Stimulated activated CD8-positive, alpha-beta memory T cell treated with anti-CD3 and anti-CD28 coated beads, Interleukin-4, amount 100 ng/mL, for 4 hours (primary cell): ENCODE data around the gene TAF1A.
"Not testable (repeated sequence)": the region's sequence is repeated elsewhere in the genome, so short reads cannot be mapped to it uniquely, and the experiment has no call there.

ENCODE experiments used
- DNase-seq, 2 donors: peaks; one replicate each; pipeline ENCODE4 v3.0.0-alpha.2; 2020; ENCODE audit warnings: low read depth in 2 of 2, low spot score in 1 of 2

The TAF1A gene

GRCh38 chr1:222589462-222590302 is at the start of gene TAF1A:
TAF1A (minus strand) TSS chr1:222589933.
- peak; percentile 62 to 68 for DNase-seq

GRCh38 chr1:222634180-222635013 is 44.7 kb upstream of the TAF1A start:
- peak in 1 of 2 donors; percentile 63 for DNase-seq

- DNase-seq, result no peak
These were observed 43.0 kb upstream of the TAF1A start for GRCh38 chr1:222632749-222633148.

- DNase-seq, result no peak
These were observed 42.0 kb upstream of the TAF1A start for GRCh38 chr1:222631611-222632208.

- no peak for DNase-seq
These were observed 40.3 kb upstream of the TAF1A start for GRCh38 chr1:222629921-222630535.

- DNase-seq, result no peak
These were observed 37.5 kb upstream of the TAF1A start for GRCh38 chr1:222627232-222627631.

- DNase-seq, result no peak
These were observed 34.5 kb upstream of the TAF1A start for GRCh38 chr1:222624214-222624613.

- no peak for DNase-seq
These were observed 33.7 kb upstream of the TAF1A start for GRCh38 chr1:222623458-222623857.

- DNase-seq, result no peak
These were observed 33.0 kb upstream of the TAF1A start for GRCh38 chr1:222622765-222623164.

- DNase-seq, result no peak
These were observed 30.8 kb upstream of the TAF1A start for GRCh38 chr1:222620566-222620965.

- no peak for DNase-seq
These were observed 29.3 kb upstream of the TAF1A start for GRCh38 chr1:222618880-222619596.

- peak; percentile 27 to 43 for DNase-seq
These were observed 28.5 kb upstream of the TAF1A start, which contains the start of gene MIA3 for GRCh38 chr1:222618001-222618879. MIA3 (plus strand) TSS chr1:222618097; CDS start chr1:222618111, 14 bp downstream.

- peak; percentile 73 to 89 for DNase-seq
These were observed 27.7 kb upstream of the TAF1A start for GRCh38 chr1:222617367-222617951.

GRCh38 chr1:222616525-222616924 is 26.8 kb upstream of the TAF1A start:
- DNase-seq, result no peak

GRCh38 chr1:222613627-222614026 is 23.9 kb upstream of the TAF1A start:
- no peak for DNase-seq

GRCh38 chr1:222610728-222611127 is 21.0 kb upstream of the TAF1A start:
- no peak for DNase-seq

GRCh38 chr1:222609111-222609510 is 19.4 kb upstream of the TAF1A start:
- not testable (repeated sequence) for DNase-seq

GRCh38 chr1:222606757-222607156 is 17.0 kb upstream of the TAF1A start:
- DNase-seq, result no peak

- DNase-seq, result no peak
These were observed 11.5 kb upstream of the TAF1A start for GRCh38 chr1:222601257-222601656.
